GM21786 (cell line): ENCODE results near the gene GRM4.

Source experiments
- ATAC-seq: cut with Tn5 transposase; IDR thresholded peaks from one replicate; pipeline ENCODE4 v1.9.1; 2021; ENCODE audit not compliant: unreplicated experiment

The GRM4 gene

GRCh38 chr6:34110610-34111009, 35.3 kb downstream of the GRM4 start:
- ATAC-seq = no peak

DNA sequence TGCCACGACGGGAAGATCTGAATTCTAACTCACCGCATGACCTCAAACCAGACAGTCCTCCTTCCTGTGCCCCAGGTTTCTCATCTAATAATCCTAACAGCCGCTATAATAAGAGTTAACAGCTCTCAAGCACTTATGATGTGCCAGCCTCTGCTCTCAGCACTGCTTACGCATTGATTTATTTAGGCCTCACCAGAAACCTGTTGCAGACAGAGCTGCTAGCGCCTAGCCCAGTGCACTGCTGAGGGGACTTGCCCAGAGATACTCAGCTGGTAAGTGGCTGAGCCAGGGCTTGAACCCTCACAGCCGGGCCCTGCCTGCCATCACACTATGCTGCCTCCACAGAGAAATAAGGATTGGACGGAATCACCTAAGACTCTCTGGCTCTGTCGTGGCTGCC, 37.7 kb downstream of the GRM4 start:
- ATAC-seq = no peak

GRCh38 chr6:34106900-34107299, 39.0 kb downstream of the GRM4 start:
- no peak for ATAC-seq

- ATAC-seq = no peak
Observed at GRCh38 chr6:34106421-34106820, 39.5 kb downstream of the GRM4 start.

DNA sequence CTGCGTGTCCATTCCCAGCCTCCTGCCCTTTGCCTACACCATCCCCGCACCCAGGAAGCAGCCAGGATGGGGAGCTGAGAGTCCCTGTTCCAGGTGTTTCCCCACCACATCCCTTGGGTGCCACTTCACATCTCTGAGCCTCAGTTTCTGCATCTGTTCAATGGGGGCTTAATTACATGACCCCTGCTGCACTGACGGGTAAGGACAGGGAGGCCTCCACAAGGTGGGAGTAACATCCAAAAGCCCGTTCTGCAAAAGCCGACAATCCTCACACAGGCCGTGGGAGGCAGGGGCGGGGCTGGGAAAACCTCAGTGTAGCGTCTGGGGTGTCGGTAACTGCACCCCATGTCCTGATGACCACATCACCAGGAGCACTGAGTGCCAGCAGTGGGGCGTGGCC, 41.3 kb downstream of the GRM4 start:
- ATAC-seq = no peak

GRCh38 chr6:34104186-34104585, 41.7 kb downstream of the GRM4 start:
- ATAC-seq = no peak

DNA sequence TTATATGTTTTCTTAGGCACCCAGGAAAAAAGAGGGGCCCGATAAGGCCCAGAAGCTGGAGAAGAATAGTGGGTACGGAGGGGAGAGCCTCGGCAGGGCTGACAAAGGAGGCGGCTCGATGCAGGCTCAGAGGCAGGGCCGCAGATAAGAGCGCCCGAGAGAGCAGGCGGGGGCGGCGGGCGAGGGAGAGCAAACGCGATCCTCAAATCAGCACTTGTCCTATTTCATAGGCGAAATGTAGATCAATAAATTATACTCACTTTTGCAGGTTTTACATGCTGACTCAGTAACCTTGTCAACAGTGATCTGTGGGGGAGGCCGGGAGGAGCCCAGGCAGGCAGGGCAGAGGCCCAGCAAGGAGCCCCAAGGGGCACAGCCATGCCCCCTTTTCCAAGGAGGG, 42.6 kb downstream of the GRM4 start:
- ATAC-seq = no peak

DNA sequence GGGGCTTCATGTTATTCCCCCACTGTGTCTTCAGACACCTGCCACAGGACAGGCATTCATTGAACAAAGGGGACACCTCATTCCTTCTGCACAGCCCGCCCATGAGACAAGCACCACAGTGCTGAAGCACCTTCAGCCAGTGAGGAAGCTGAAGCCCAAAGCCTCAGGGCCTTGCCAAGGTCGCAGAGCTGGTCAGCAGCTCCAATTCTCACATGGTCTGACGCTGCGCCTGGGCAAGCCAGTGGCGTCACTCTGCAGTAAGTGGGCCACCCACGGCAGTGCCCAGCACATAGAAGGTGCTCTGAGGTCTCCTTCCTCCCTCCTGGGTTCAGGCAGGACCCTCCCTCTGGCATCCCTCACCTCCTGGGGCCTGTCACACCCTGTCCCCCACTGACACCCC, 43.2 kb downstream of the GRM4 start:
- ATAC-seq = no peak

- no peak for ATAC-seq
Observed at GRCh38 chr6:34102099-34102656, 43.7 kb downstream of the GRM4 start.

DNA sequence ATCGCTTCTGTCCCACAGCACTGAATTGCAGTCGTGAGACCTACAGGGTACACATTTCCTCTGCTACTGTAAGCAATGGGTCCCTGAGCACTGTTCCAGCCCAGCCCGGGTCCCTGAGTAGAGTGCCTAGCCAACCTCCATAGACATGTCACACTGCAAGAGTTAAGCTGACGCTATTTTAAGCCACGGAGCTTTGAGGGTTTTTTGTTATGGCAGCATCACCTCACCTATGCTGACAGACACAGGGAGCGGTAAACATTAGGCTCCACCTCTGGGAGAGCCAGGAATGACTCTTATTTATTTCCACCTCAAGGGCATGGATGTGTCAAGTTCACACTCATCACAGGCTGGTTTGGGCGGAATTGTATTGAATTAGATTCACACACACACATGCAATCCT, 45.1 kb downstream of the GRM4 start:
- no peak for ATAC-seq

GRCh38 chr6:34099878-34100277, 46.0 kb downstream of the GRM4 start:
- no peak for ATAC-seq

- no peak for ATAC-seq
Observed at GRCh38 chr6:34098045-34098936, 47.6 kb downstream of the GRM4 start.

- no peak for ATAC-seq
Observed at GRCh38 chr6:34096814-34097213, 49.1 kb downstream of the GRM4 start.

DNA sequence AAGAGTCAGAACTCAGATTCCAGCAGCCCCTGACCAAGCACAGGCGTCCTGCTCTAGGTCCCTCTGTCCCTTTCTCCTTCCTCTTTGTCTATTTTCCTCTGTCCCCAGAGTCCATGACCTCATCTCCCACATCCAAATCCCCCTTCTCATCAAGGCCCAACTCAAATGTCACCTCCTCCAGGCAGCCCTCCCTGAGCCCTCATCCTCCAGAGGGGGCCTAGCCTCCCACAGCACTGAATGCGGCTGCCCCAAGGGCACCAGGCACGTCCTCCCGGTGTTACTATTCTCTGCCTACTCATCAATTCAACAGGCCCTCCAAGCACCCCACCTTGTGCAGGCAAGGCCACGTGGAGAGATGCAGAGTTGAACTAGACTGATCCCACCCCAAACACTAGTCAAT, 49.7 kb downstream of the GRM4 start:
- no peak for ATAC-seq

DNA sequence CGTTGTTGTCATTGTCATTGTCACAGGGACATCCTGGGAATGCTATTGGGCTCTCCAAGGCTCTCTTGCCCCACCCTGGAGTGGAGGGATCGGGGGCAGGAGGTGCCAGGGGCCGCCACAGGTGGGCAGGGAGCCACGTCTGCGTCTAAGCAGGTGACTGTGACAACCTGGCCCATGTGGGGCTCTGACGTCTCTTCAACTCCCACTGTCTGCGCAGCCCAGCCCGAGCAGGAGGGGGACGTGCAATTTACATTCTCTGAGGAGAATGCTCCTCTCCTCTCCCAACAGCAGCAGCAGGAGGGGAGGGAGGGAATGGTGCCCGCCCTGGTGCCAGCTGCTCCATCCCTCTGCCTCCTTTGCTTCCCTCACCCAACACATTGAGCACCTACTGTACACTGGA, 50.1 kb downstream of the GRM4 start:
- no peak for ATAC-seq

- no peak for ATAC-seq
Observed at GRCh38 chr6:34095136-34095505, 50.8 kb downstream of the GRM4 start.

DNA sequence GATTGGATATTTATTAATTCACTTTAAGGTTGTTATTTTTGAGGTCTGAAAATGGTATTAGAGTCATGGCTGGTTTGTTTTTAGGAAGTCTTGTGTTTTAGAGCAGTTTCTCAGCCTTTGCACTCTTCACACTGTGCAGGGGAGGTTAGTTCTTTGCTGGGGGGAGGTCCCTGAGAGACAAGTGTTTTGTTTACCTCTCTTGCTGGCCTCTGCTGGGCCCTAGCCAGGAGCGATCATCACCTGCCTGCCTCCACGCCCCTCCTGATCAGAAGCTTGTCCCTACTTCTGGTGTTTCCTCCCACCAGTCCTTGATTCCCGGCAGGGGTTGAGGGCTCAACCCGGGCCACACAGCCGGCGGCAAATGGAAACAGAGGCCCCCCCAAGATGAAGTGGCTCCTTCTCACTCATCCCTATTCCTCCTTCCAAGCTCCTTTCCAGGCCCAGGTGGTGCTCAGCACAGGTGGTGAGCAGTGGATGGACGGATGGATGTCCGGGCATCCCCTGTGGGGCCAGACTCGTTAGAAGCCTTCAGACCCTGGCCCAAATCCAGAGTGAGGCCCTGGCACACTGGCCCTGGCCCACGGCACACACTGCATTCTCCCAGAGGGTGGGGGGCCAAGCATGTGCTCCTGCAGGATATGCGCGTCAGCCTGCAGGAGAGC, 51.3 kb downstream of the GRM4 start:
- ATAC-seq = no peak

DNA sequence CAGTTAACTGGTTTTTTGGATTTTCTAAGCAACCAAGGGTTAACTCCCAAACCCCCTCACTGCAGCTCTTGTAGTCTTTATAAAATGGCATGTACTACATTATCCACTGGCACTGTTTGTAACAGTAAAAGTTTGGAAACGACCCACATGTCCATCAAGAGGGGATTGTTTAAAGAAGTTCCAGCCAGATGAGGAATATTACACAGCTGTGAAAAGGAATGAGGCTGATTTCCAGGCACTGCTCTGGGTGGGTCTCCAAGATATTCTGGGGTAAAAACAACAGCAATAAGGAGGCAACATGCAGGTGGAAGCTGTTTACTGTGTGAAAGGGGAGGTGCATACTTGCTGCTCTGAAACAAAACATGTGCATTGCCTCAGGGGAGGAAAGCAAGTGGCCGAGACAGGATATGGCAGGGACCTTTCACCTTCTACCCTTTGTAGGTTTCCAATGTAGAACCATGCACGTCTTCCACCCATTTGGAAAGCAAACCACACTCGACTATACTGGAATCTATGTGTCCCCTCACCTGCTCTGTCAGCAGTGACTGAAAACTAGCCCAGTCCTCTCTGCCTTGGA, 51.9 kb downstream of the GRM4 start:
- no peak for ATAC-seq

DNA sequence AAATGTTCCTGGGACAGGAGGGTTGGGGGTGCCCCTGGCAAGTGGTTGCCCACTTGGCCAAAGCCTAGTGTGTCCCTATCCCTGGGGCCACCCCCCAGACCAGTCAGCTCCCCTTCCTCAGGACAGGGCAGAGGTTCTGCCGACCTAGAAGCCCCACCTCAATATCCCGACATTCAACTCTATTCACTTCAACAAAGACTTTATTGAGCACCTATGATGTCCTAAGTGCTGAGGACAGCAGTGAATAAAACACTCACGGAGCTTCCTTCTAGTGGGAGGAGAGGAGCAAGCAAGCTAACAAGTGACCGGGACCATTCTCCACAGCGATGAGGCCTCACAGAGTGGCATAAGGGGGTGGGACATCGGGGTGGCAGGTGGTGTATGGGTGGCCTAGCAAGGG, 52.7 kb downstream of the GRM4 start:
- no peak for ATAC-seq

DNA sequence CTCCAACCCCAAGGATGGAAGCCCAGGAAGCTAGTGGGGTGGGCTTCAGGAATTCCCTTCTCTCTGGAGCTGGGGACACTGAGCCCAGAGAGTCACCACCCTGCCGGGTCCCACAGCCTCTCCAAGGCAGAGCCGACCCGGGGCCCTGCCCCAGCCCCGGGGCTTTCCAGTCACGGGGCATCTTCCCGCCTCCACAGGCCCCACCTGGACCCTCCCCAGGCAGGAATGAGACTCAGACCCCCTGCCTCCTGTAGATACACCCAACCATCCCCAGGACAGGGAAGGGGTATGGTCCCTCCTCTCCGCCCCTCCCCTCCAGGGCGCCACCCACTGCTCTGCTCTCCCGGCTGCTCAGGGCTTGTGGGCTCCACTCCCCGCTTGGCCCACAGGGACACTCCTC, 53.3 kb downstream of the GRM4 start:
- no peak for ATAC-seq

DNA sequence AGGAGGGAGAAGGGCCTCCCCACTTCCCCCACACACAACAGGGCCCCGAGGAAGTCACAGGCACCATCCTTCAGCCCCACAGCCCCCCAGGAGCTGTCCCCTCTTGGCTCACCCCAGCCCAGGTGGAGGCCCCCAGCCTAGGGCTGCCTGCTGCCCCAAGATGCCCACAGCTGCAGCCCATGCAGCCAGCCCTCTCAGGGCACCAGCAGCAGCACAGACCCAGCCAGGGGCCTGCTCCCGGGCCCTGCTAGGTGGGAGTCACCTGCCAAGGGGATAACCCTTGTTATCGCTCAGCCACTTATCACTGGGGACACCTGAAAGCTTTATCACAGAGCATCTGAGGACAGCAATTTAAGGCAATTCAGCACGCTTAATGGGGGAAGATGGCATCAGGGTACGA, 55.0 kb downstream of the GRM4 start:
- ATAC-seq = no peak

GRCh38 chr6:34090529-34090928, 55.4 kb downstream of the GRM4 start:
- no peak for ATAC-seq
